Common myeloid progenitor, CD34-positive (primary cell): ENCODE measurements around the gene LRMDA.

Experiments used
- CTCF ChIA-PET: fragments of 350-600 bp; sonication (Branson Sonifier 250); formaldehyde crosslinking; loops from one replicate; lab custom pipeline; 2021; ENCODE audit warnings: antibody characterized with exemption; lab: Charles Lee
- POLR2A ChIA-PET: fragments of 350-600 bp; sonication (Branson Sonifier 250); formaldehyde crosslinking; loops from one replicate; lab custom pipeline; 2021; ENCODE audit warnings: antibody characterized with exemption; lab: Charles Lee
- DNase-seq, 3 donors: peaks; one replicate each; pipeline versions ENCODE4 v3.0.0 to v3.0.0-alpha.2; 2013
- H3K27ac ChIP-seq, 2 experiments: 1 replicate in 1 of 2; 2 replicates in 1 of 2; pipeline ENCODE4 v1.7.0; 2013; ENCODE audit warnings: inconsistent platforms in 2 of 2, low read length in 2 of 2, mild to moderate bottlenecking in 2 of 2, low read depth in 1 of 2, moderate library complexity in 1 of 2; ENCODE audit not compliant: severe bottlenecking in 2 of 2, insufficient read depth in 1 of 2, poor library complexity in 1 of 2
- H3K27me3 ChIP-seq, 5 experiments: replicated peaks in 2 of 5; 1 replicate in 3 of 5; 2 replicates in 2 of 5; pipeline versions ENCODE4 v1.6.1 to v1.7.0; 2013; ENCODE audit warnings: low read length in 4 of 5, mild to moderate bottlenecking in 2 of 5, moderate library complexity in 2 of 5, inconsistent platforms in 1 of 5; ENCODE audit not compliant: insufficient read depth in 5 of 5, control insufficient read depth in 4 of 5
- H3K36me3 ChIP-seq, 4 experiments: 1 replicate in 2 of 4; 2 replicates in 2 of 4; pipeline versions ENCODE4 v1.6.1 to v1.7.0; 2013; ENCODE audit warnings: low read length in 3 of 4, control low read depth in 1 of 4, mild to moderate bottlenecking in 1 of 4; ENCODE audit not compliant: control insufficient read depth in 4 of 4, insufficient read depth in 4 of 4
- H3K4me1 ChIP-seq, 4 experiments: 1 replicate in 3 of 4; 2 replicates in 1 of 4; pipeline versions ENCODE4 v1.6.1 to v1.7.1; 2013; ENCODE audit warnings: low read length in 3 of 4, mild to moderate bottlenecking in 3 of 4, control low read depth in 1 of 4, inconsistent platforms in 1 of 4, moderate library complexity in 1 of 4; ENCODE audit not compliant: control insufficient read depth in 4 of 4, insufficient read depth in 4 of 4; ENCODE audit errors: control extremely low read depth in 1 of 4
- H3K4me3 ChIP-seq, 7 experiments: 1 replicate in 4 of 7; 2 replicates in 3 of 7; pipeline versions ENCODE4 v1.5.1 to v1.7.0; 2013; ENCODE audit warnings: mild to moderate bottlenecking in 7 of 7, low read length in 6 of 7, moderate library complexity in 6 of 7, inconsistent platforms in 2 of 7, low read depth in 2 of 7, control low read depth in 1 of 7; ENCODE audit not compliant: insufficient read depth in 4 of 7, control insufficient read depth in 1 of 7; ENCODE audit errors: extremely low read depth in 1 of 7
- H3K9me3 ChIP-seq, 5 experiments: 1 replicate in 4 of 5; 2 replicates in 1 of 5; pipeline versions ENCODE4 v1.6.1 to v1.7.1; 2013; ENCODE audit warnings: low read length in 4 of 5, mild to moderate bottlenecking in 2 of 5, inconsistent platforms in 1 of 5, low read depth in 1 of 5, moderate library complexity in 1 of 5; ENCODE audit not compliant: control insufficient read depth in 4 of 5, insufficient read depth in 2 of 5; ENCODE audit errors: control extremely low read depth in 1 of 5
- WGBS: methylation state at CpG from one replicate; pipeline ENCODE4 v1.1.5; 2013; ENCODE audit not compliant: insufficient coverage; 5-methylcytosine and 5-hydroxymethylcytosine counted together

Gene LRMDA

GRCh38 chr10:75450644-75451640, 19.5 kb downstream of the LRMDA start:
- DNase-seq: no peak
- H3K9me3 ChIP-seq: peaks cover 0 to 10% (median 3%) of the 10 kb centered on the region in 5 experiments
- 98% methylated on average over 12 of the region's 18 CpGs for WGBS
- no peak overlapping the region for H3K27ac ChIP-seq
- H3K27me3 ChIP-seq: no peaks in the 10 kb centered on the region
- H3K4me1 ChIP-seq: no peaks in the 10 kb centered on the region
- peaks cover 8 to 30% (median 17%) of the 10 kb centered on the region in 4 experiments for H3K36me3 ChIP-seq
- CTCF ChIA-PET: interaction anchor here (0.8 to 1.9 kb wide), 2 partner anchors 14 to 35 kb away, joined by 3 to 4 read pairs; no protein-coding TSS in a partner anchor
- POLR2A ChIA-PET: no interaction called here
- H3K4me3 ChIP-seq: no peak overlapping the region

GRCh38 chr10:75451831-75452230, 20.4 kb downstream of the LRMDA start:
- H3K36me3 ChIP-seq: peaks cover 5 to 21% (median 15%) of the 10 kb centered on the region in 4 experiments
- ChIA-PET POLR2A (interaction anchor here (0.6 kb wide), 1 partner anchor 31 kb away, joined by 3 read pairs; no protein-coding TSS in a partner anchor), CTCF (interaction anchor here (1.9 kb wide), 1 partner anchor 13 kb away, joined by 4 read pairs; no protein-coding TSS in a partner anchor)
- 100% methylated on average over 2 of the region's 5 CpGs for WGBS
- no peak overlapping the region for H3K27ac ChIP-seq
- no peak for DNase-seq
- peaks cover 0 to 1% (median 0%) of the 10 kb centered on the region in 5 experiments for H3K9me3 ChIP-seq
- no peak overlapping the region for H3K4me3 ChIP-seq
- no peaks in the 10 kb centered on the region for H3K27me3 ChIP-seq
- no peaks in the 10 kb centered on the region for H3K4me1 ChIP-seq

DNA sequence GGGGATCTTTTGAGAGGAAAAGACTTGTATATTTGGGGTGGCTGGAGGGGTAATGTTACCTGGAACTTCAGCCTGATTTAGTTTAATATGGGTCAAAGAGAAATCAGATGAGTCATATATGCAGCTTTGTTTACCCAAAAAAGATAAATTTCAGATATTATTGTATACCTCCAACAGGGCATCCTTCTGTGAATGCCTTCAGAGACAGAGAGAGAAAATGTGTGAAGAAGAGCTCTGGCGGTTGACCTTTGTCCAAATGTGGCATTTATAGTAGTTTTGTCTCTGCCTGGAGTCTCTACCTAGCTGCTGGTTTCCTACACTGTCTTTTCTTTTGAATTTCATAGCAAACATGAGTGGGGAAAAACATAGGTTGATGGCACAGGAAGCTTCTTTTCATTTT, 21.6 kb downstream of the LRMDA start:
- H3K9me3 ChIP-seq: no peaks in the 10 kb centered on the region
- peaks cover 5 to 18% (median 11%) of the 10 kb centered on the region in 4 experiments for H3K36me3 ChIP-seq
- DNase-seq: no peak
- ChIA-PET POLR2A (no interaction called here), CTCF (no interaction called here)
- H3K27me3 ChIP-seq: no peaks in the 10 kb centered on the region
- no CpG with 5 or more reads among the region's 1 CpG for WGBS
- no peak overlapping the region for H3K27ac ChIP-seq
- H3K4me1 ChIP-seq: no peaks in the 10 kb centered on the region
- H3K4me3 ChIP-seq: no peak overlapping the region

DNA sequence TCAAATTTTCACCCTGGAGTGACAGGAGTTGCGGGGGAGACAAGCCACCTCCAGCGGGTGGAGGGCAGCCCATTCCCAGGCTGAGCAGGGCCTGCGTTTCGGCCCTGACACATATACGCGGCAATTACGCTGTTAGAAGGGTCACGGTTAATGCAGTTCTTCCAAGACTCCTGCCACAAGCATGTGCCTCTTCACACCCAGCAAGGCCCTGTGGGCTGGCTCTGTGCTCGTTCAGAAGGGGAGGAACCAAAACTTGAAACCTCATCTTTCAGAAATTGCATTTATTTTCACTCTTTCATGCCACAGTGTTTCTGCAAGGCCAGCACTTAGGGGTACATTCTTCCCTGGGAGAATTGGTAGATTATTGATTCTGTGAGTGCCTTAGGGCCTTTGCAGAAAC, 24.7 kb downstream of the LRMDA start:
- H3K27me3 ChIP-seq: no peaks in the 10 kb centered on the region
- CTCF ChIA-PET: no interaction called here
- 98% methylated on average over 8 of the region's 9 CpGs for WGBS
- no peak overlapping the region for H3K4me3 ChIP-seq
- no peak for DNase-seq
- no peaks in the 10 kb centered on the region for H3K4me1 ChIP-seq
- peaks cover 4 to 18% (median 9%) of the 10 kb centered on the region in 4 experiments for H3K36me3 ChIP-seq
- H3K9me3 ChIP-seq: no peaks in the 10 kb centered on the region
- no peak overlapping the region for H3K27ac ChIP-seq
- POLR2A ChIA-PET: no interaction called here

DNA sequence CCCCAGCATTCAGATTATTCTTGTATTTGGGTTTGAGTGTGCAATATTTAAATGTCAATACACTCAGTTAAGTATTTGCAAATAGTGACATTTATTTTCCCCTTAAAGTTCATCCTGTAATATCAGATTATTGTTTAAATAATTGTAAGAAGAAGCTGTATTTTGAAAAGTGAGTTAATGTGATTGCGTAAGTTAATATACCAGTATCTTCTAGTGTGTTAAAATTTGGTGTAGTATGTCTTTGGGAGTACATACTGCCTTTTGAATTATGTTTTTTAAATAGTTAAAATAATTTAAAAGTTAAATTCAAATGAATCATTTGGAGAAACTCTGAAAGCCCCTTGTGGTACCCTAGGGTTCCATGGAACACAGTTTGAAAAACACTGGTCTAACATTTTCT, 28.6 kb downstream of the LRMDA start:
- CTCF ChIA-PET: no interaction called here
- WGBS: no CpG with 5 or more reads among the region's 1 CpG
- Histone ChIP-seq H3K27ac (no peak overlapping the region), H3K27me3 (no peaks in the 10 kb centered on the region), H3K9me3 (no peaks in the 10 kb centered on the region), H3K36me3 (peaks cover 0 to 10% (median 8%) of the 10 kb centered on the region in 4 experiments), H3K4me3 (no peak overlapping the region), H3K4me1 (peaks cover under 1 to 8% (median 5%) of the 10 kb centered on the region in 4 experiments)
- POLR2A ChIA-PET: interaction anchor here (0.6 kb wide), 1 partner anchor 1808 kb away, joined by 3 read pairs; no protein-coding TSS in a partner anchor
- no peak for DNase-seq

GRCh38 chr10:75461672-75462649, 30.5 kb downstream of the LRMDA start:
- POLR2A ChIA-PET: interaction anchor here (0.6 kb wide), 1 partner anchor 794 kb away, joined by 4 read pairs; no protein-coding TSS in a partner anchor

More at GRCh38 chr10:75461672-75462649, 30.5 kb downstream of the LRMDA start:
- peaks cover 2 to 10% (median 6%) of the 10 kb centered on the region in 4 experiments for H3K4me1 ChIP-seq
- no peak overlapping the region for H3K4me3 ChIP-seq
- CTCF ChIA-PET: no interaction called here
- peaks cover 0 to 3% (median 0%) of the 10 kb centered on the region in 4 experiments for H3K36me3 ChIP-seq
- no peaks in the 10 kb centered on the region for H3K9me3 ChIP-seq
- DNase-seq: no peak
- H3K27ac ChIP-seq: no peak overlapping the region
- WGBS: 92% methylated on average over 12 of the region's 15 CpGs
- no peaks in the 10 kb centered on the region for H3K27me3 ChIP-seq
